Astrocyte of the cerebellum (primary cell): ENCODE measurements around the gene GPLD1.
A peak's percentile ranks its signal among the peaks of the same experiment; 100 is the strongest.

Experiments
- DNase-seq: peaks from one replicate; pipeline ENCODE4 v3.0.0-alpha.2; 2011; ENCODE audit warnings: low read depth
- H3K4me3 ChIP-seq: 2 replicates; pipeline ENCODE4 v1.5.1; 2011; ENCODE audit warnings: mild to moderate bottlenecking, low read depth, low read length, moderate library complexity
- in situ Hi-C: cut with HindIII; loops from 2 replicates; pipeline ENCODE4 v1.10.0; 2017; ENCODE audit warnings: low sequenced_read_pairs
- TF ChIP-seq, protein P1 (sequence below): IDR thresholded peaks from 2 replicates; pipeline ENCODE4 v1.5.1; 2012; ENCODE audit warnings: low read length, low read depth, moderate library complexity, mild to moderate bottlenecking; ENCODE audit errors: missing control alignments

The GPLD1 gene

DNA sequence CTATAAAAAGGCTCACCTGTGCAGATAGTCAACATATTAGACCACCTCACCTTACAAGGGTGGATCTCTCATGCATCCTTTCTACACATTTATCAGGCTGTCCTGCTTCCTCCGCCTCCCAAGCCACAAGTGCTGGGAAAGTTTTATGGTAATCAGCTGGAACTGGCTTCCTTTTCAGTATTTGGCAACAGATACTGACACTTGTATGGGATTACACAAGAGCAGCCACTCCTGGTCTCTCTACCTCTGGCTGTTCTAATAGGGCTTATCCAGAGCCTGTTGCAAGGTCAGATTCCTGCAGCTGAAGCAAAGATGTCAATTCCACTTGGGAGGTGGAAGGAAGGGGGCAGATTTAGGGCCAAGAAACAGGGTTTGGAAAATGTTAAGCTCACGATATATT lies 503 bp upstream of the GPLD1 start:
- no peak overlapping the region for H3K4me3 ChIP-seq
- peak; percentile 1 for DNase-seq
- in situ Hi-C loops: no loop called here
- TF ChIP-seq, protein P1, sequence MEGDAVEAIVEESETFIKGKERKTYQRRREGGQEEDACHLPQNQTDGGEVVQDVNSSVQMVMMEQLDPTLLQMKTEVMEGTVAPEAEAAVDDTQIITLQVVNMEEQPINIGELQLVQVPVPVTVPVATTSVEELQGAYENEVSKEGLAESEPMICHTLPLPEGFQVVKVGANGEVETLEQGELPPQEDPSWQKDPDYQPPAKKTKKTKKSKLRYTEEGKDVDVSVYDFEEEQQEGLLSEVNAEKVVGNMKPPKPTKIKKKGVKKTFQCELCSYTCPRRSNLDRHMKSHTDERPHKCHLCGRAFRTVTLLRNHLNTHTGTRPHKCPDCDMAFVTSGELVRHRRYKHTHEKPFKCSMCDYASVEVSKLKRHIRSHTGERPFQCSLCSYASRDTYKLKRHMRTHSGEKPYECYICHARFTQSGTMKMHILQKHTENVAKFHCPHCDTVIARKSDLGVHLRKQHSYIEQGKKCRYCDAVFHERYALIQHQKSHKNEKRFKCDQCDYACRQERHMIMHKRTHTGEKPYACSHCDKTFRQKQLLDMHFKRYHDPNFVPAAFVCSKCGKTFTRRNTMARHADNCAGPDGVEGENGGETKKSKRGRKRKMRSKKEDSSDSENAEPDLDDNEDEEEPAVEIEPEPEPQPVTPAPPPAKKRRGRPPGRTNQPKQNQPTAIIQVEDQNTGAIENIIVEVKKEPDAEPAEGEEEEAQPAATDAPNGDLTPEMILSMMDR: no peak

DNA sequence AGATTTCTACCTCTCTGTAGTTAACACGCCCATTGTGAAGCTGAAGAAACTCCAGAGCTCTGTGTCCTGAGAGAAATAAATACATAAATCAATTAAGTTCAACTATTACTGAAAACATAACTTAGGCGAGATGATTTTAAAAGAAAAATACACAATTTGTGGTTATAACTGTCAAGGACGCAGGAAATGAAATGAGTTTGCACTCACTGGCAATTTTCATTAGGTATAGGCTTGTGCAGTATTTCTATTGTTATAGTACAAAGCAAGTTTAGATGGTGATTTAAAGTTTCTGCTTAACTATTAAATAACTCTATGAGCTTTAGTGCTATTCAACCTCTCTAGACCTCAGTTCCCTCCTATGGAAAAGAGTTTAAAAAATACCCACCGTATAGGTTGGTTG lies 3.3 kb downstream of the GPLD1 start:
- in situ Hi-C loops: no loop called here
- H3K4me3 ChIP-seq: no peak overlapping the region
- DNase-seq: no peak
- TF ChIP-seq, protein P1: no peak

DNA sequence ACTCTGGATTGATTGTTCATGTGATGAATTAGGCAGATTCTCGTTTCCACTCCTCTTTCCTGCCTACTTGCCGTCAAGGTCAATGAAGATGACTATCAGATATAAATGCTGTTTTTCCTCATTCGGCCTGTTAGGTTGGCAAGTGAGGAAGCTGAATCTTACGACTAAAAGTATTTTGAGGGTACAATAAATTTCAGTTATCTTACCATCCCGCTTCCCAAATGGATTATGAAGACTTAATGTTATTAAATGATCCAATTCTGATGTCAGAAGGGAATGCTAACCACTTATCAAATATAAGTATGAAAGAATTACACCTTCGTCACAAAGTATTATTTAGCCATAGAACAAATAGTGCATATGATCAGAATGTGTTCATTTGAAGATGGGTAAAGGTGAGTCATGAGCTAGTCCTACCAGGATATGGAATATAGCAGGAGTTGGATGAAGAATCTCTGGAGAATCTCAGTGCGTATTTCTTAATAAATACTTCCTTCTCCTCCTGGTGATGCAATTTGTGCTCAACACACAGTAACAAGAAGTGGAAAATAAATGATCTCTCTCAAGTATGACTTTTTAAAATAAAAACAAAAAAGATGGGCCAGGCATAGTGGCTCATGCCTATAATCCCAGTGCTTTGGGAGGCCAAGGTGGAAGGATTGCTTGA lies 4.6 kb downstream of the GPLD1 start:
- H3K4me3 ChIP-seq: no peak overlapping the region
- in situ Hi-C loops: no loop called here
- DNase-seq: no peak
- TF ChIP-seq, protein P1: no peak

DNA sequence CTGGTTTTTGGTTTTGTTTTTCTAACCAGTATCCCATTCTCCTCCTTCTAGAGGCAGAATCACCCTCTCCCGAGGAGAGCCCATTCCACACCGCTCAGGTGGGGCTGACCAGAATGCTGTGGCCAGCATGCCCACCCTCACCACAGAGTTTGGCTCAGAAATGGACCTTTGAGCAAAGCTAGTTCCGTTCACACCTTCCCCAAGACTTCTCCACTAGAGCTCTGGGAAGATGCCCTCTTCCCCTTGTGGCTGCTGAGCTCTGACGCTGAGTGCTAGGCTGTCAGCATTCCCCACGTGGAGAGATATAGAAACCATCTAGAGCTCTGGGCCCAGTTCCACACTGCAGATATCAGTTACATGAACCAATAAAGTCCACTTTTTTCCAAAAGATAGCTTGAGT lies 7.9 kb downstream of the GPLD1 start:
- TF ChIP-seq, protein P1: no peak
- DNase-seq: no peak
- in situ Hi-C loops: no loop called here
- no peak overlapping the region for H3K4me3 ChIP-seq

DNA sequence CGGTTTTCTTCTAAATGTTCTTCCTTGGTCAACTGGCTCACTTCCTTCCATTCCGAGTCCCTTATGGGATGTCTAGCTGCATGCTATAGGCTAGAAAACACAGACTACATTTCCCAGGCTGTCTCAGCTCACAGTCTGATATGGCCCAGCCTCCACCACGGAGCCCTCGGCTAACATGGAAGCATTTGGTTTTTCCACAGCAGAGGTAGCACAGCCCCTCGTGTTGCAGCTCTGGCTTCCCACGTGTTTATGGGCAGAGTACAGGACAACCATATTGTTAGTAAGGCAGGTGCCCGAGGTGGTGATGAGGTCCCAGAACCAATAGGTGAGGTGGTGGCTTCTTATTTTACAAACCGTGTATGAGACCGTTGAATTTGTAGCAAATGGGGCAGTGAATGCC lies 8.7 kb downstream of the GPLD1 start:
- TF ChIP-seq, protein P1: no peak
- no peak for DNase-seq
- in situ Hi-C loops: no loop called here

DNA sequence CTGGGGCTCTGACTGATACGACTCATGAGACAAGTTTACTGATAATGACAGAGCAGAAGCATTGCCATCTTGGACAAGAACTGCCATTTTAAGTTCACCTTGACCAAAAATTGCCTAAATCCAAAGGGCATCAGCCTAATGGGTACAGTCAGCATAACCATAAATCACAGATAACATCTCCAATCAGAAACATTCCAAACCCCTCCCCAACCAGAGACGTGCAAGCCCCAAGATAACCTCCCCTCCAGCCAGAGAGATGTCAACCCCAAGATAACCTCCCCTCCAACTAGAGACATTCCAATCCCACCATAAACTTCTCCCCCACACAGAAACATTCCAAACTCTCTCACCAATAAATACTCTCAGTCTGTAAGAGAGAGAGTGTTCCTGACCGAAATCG lies 10.5 kb downstream of the GPLD1 start:
- H3K4me3 ChIP-seq: no peak overlapping the region
- DNase-seq: no peak
- in situ Hi-C loops: no loop called here
- TF ChIP-seq, protein P1: no peak

More for the DNA sequence above, 8.7 kb downstream of the GPLD1 start:
- H3K4me3 ChIP-seq: no peak overlapping the region
